GM21723 (cell line): Measurements from ENCODE around the gene GCLM.
A peak's percentile ranks its signal among the peaks of the same experiment; 100 is the strongest.
"Not testable (repeated sequence)": the region's sequence is repeated elsewhere in the genome, so short reads cannot be mapped to it uniquely, and the experiment has no call there.

Experiments used
- ATAC-seq: cut with Tn5 transposase; IDR thresholded peaks from one replicate; pipeline ENCODE4 v1.9.1; 2021; ENCODE audit warnings: mild to moderate bottlenecking, moderate library complexity; ENCODE audit not compliant: unreplicated experiment

GCLM gene

GRCh38 chr1:93909146-93910050 lies at the start of gene GCLM:
Gene GCLM (minus strand): TSS chr1:93909430. CDS start chr1:93909163, 267 bp downstream.
- peak; percentile 96 for ATAC-seq

DNA sequence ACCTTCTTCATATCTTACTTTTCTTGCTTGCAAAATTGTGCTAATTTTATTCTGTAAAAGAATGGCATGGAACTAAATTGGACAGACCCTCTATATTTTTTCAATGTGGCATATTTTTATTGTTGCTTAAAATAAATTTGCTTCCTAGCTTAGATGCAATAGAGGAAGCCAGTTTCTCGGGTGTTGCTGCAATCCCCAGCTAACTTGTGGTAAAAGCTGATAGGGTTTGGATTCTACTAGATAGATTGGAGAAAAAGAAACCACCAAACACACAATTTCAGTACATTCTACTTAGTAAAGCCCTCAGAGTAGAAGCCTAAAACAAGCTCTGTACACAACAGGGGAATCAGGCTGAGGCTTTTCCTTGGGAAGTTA lies 49.5 kb upstream of the GCLM start:
- ATAC-seq = no peak

- ATAC-seq = no peak
Measured at GRCh38 chr1:93958032-93958725, 48.9 kb upstream of the GCLM start.

DNA sequence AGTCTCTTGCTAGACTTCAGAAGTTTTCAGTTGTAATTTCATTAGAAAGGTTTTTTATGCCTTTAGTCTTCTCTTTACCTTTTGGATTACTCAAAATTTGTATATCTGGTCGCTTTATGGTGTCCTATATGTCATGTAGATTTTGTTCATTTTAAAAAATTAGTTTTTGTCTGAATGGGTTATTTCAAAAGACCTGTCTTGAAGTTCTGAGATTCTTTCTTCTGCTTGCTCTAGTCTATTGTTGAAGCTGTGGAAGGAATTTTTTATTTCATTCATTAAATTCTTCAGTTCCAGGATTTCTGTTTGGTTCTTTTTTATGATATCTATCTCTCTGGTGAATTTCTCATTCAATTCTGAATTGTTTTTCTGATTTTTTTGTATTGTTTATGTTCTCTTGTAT lies 46.5 kb upstream of the GCLM start:
- no peak for ATAC-seq

GRCh38 chr1:93947002-93947686 lies 37.9 kb upstream of the GCLM start:
- ATAC-seq = not testable (repeated sequence)

GRCh38 chr1:93938461-93939145 lies 29.4 kb upstream of the GCLM start:
- no peak for ATAC-seq

GRCh38 chr1:93937997-93938396 lies 28.8 kb upstream of the GCLM start:
- ATAC-seq = no peak

DNA sequence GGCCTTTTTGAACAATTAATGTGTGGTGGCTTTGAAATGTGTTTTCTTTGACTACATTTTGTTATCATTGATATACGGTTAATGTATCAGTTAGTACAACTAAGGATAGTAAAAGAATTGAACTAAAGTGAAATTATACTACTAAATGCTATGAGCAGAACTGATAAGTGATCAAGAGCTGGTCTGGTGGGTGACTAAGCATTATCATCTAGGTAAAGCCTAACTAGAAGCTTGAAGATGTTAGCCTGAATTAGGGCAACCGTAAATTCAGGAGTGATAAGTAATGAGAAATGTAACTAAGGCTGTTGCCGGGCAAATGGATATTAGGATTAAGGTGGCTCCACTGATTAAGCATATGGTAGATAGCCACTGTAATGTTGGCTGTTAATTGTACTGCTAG lies 16.0 kb upstream of the GCLM start:
- no peak for ATAC-seq

DNA sequence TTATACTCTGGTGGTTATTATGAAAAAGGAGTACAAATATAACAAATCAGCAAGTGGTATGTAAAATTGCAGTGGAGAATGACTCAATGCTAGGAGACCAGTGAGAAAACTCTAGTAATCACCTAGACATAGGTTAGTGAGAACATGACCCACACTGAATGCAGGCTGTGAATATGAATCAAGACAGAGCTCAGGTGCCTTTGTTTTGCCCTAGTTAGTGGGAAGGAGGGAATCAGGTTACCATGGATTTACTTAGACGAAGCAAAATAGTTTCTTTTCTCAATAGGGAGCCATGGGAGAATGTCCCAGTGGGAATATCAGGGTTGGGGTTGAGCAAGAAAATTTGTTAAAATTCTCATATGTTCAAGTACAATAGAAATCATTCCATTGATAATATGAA lies 10.6 kb upstream of the GCLM start:
- no peak for ATAC-seq

GRCh38 chr1:93917302-93917701 lies 8.1 kb upstream of the GCLM start:
- no peak for ATAC-seq

- ATAC-seq = not testable (repeated sequence)
Measured at GRCh38 chr1:93910880-93911279, 1.6 kb upstream of the GCLM start.

GRCh38 chr1:93910305-93910704 lies 1.1 kb upstream of the GCLM start:
- ATAC-seq = no peak

DNA sequence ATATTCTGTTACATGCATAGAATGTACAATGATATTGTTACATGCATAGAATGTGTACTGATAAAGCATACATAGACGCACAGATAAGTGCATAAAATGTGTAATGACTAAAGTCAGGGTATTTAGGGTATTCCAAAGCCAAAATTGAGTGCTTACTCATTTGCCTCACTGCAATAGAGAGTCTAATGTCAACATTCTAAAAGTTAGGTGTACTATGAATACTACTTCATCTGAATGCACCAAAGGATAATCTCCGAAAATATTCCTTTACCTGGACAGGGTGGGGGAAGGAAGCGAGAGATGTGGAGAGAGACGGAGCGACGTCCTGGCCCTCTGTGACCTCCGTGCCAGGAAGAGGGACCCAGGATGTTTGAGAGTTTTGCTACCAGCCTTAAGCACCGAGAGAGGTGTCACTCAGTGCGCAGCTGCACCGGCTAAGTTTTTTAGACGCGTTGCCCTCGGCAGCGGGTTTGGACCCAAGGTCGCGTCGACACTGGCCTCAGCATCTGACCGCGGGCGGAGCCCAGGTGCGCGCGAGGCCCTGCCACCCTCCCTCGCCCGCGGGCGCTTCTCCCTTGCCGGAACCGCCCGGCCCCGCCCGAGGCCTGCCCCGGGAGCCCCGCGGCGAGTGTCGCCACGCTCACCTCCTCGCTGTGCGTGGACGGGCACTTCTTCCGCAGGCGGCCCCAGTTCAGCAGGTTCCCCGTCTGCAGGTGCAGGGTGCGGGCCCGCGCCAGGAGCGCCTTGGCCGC lies 660 bp downstream of the GCLM start:
- ATAC-seq = peak; percentile 45

GRCh38 chr1:93907718-93908117 lies 1.5 kb downstream of the GCLM start:
- no peak for ATAC-seq

DNA sequence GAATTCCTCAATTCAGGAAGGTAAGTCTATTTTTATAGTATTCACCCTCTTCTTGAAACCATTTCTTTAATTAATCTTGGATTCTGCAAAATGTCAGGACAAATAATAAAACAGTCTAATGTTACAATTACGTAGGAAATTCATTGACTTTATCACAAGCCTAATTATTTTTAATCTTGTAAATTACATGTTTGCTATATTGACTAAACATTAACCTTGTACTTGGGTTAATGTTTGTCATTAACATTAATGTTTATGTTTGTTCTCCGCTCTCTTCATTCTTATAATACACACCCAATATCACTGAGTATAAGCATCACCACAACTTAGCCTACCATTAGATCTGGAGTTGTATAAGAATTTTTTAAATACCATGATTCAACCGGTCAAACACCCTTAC lies 2.8 kb downstream of the GCLM start:
- no peak for ATAC-seq

DNA sequence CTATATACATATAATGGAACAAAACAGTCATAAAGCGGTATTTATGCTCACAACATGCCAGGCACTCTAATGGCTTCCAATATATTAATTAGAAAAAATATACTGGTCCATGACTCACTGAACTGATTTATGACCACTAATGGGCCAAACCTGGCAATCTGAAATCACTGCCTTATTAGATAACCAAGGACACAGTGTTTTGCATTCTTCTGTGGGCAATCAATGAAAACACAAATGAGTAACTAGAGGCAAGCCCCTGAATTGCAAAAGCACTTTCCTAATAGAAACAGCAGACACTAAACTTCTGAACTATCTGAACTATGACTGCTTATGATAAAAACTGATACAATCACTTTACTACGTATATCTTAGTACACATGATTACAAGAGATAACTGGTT lies 3.5 kb downstream of the GCLM start:
- ATAC-seq = no peak

GRCh38 chr1:93905051-93905450 lies 4.2 kb downstream of the GCLM start:
- no peak for ATAC-seq

- ATAC-seq = no peak
Measured at GRCh38 chr1:93904228-93904627, 5.0 kb downstream of the GCLM start.

DNA sequence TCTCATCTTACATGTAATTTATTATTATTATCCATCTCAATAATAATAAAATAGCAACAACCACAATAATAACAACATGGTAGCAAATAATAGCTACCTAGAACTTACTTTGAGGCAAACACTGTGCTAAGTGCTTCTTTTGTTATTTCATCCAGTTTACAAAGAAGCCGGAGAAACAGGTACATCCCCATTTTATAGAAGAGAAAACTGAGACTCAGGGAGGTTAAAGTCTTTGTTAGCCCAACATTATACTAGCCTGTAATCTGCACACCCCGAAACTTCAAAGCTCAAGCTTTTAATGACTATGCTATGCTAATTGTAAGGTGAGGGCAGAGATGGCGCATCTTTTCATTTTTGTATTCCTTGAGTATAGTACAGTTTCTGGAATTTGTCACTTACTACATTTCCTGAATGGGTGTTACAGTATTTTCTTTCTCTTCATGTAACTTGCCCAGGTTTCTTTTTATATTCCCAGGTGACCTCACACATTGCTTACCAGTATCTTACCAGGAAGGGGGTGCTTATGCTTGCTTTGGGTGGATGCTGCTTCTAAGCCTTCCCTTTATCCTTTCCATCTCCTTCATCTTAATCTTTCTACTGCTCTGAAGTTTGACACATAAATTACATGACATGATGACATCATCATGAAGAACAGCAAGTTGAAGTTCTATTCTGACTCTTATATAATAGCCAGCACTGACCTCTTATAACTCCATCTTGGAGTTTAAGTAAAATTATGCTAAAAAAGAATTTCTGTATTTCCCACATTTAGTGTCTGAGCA lies 8.3 kb downstream of the GCLM start:
- no peak for ATAC-seq
